ENCODE measurements around the gene CYP39A1. TPM values are rescaled to one million over a fixed set of nuclear protein-coding genes. Genes with fewer than 3 reads are reported as not detected.

The CYP39A1 gene
- total RNA-seq, 1 experiment from 2014 or later = 2.1 TPM

GRCh38 chr6:46507426-46507825, 145.2 kb downstream of the CYP39A1 start:
- H3K36me3 ChIP-seq = no peaks in the 10 kb centered on the region
- no peaks in the 10 kb centered on the region for H3K9me3 ChIP-seq (replicated peaks)
- DNase-seq (ENCODE audit: low read depth in 1 of 2, low spot score in 2 of 2) = no peak
- H3K27me3 ChIP-seq (replicated peaks) = no peaks in the 10 kb centered on the region
- H3K4me1 ChIP-seq (replicated peaks) = peaks cover 12% of the 10 kb centered on the region; the same call in 1 of the 2 replicates
- no peak overlapping the region for H3K4me3 ChIP-seq
- H3K27ac ChIP-seq = no peak overlapping the region

- H3K4me3 ChIP-seq = no peak overlapping the region
- no peaks in the 10 kb centered on the region for H3K9me3 ChIP-seq (replicated peaks)
- H3K4me1 ChIP-seq (replicated peaks) = peaks cover 11% of the 10 kb centered on the region; the same call in 1 of the 2 replicates
- H3K36me3 ChIP-seq = no peaks in the 10 kb centered on the region
- H3K27ac ChIP-seq = no peak overlapping the region
- no peak for DNase-seq (ENCODE audit: low read depth in 1 of 2, low spot score in 2 of 2)
- no peaks in the 10 kb centered on the region for H3K27me3 ChIP-seq (replicated peaks)
Measured at GRCh38 chr6:46505693-46506512, 146.7 kb downstream of the CYP39A1 start.

GRCh38 chr6:46504242-46504641, 148.4 kb downstream of the CYP39A1 start:
- Histone ChIP-seq H3K9me3 (replicated peaks) (no peaks in the 10 kb centered on the region), H3K4me1 (replicated peaks) (no peaks in the 10 kb centered on the region), H3K27me3 (replicated peaks) (no peaks in the 10 kb centered on the region), H3K36me3 (no peaks in the 10 kb centered on the region), H3K27ac (no peak overlapping the region), H3K4me3 (no peak overlapping the region)
- DNase-seq (ENCODE audit: low read depth in 1 of 2, low spot score in 2 of 2) = no peak

GRCh38 chr6:46502486-46503119, 150.0 kb downstream of the CYP39A1 start:
- no peak overlapping the region for H3K4me3 ChIP-seq
- H3K27ac ChIP-seq = no peak overlapping the region
- H3K36me3 ChIP-seq = no peaks in the 10 kb centered on the region
- DNase-seq (ENCODE audit: low read depth in 1 of 2, low spot score in 2 of 2) = no peak
- H3K4me1 ChIP-seq (replicated peaks) = no peaks in the 10 kb centered on the region
- no peaks in the 10 kb centered on the region for H3K27me3 ChIP-seq (replicated peaks)
- no peaks in the 10 kb centered on the region for H3K9me3 ChIP-seq (replicated peaks)

GRCh38 chr6:46501136-46502089, 151.2 kb downstream of the CYP39A1 start:
- Histone ChIP-seq H3K27me3 (replicated peaks) (no peaks in the 10 kb centered on the region), H3K4me1 (replicated peaks) (no peaks in the 10 kb centered on the region), H3K4me3 (no peak overlapping the region), H3K27ac (no peak overlapping the region), H3K36me3 (no peaks in the 10 kb centered on the region), H3K9me3 (replicated peaks) (no peaks in the 10 kb centered on the region)
- DNase-seq (ENCODE audit: low read depth in 1 of 2, low spot score in 2 of 2) = no peak

GRCh38 chr6:46500382-46500781, 152.2 kb downstream of the CYP39A1 start:
- no peak overlapping the region for H3K4me3 ChIP-seq
- H3K36me3 ChIP-seq = no peaks in the 10 kb centered on the region
- H3K27me3 ChIP-seq (replicated peaks) = no peaks in the 10 kb centered on the region
- no peaks in the 10 kb centered on the region for H3K4me1 ChIP-seq (replicated peaks)
- H3K9me3 ChIP-seq (replicated peaks) = no peaks in the 10 kb centered on the region
- no peak overlapping the region for H3K27ac ChIP-seq
- no peak for DNase-seq (ENCODE audit: low read depth in 1 of 2, low spot score in 2 of 2)

Other genes starting within 250 kb of the CYP39A1 start
- 19.6 and 20.8 TPM in 2 replicates for gene RCAN2, start 161.4 kb downstream of the CYP39A1 start, total RNA-seq (2014; rRNA removed; shearing (Covaris generic))
- gene SLC25A27, start 157 bp upstream of the CYP39A1 start, total RNA-seq (2014; rRNA removed; shearing (Covaris generic)) = 1.5 TPM in 1 of 2 replicates, not detected in the other
- not detected in 2 replicates for gene TDRD6, start 35.1 kb upstream of the CYP39A1 start, total RNA-seq (2014; rRNA removed; shearing (Covaris generic))
- gene PLA2G7, start 82.6 kb upstream of the CYP39A1 start, total RNA-seq (2014; rRNA removed; shearing (Covaris generic)) = not detected in 2 replicates
- gene ANKRD66, start 94.1 kb upstream of the CYP39A1 start, total RNA-seq (2014; rRNA removed; shearing (Covaris generic)) = not detected in 2 replicates
- gene MEP1A, start 140.6 kb upstream of the CYP39A1 start, total RNA-seq (2014; rRNA removed; shearing (Covaris generic)) = 0.08 and 1.0 TPM in 2 replicates